SK-N-DZ (cell line): ENCODE results near the gene ZNF487.

Experiments
- DNase-seq: peaks from one replicate; pipeline ENCODE4 v3.0.0-alpha.2; 2015; ENCODE audit warnings: low spot score
- small RNA-seq, 2 experiments: library from RNA; depleted of rRNA; stranded (forward); fragments of <200 nt; gene quantifications; one replicate each; pipeline ENCODE3, GENCODE V24; 2014

ZNF487 gene

GRCh38 chr10:43502931-43503330 is 66.0 kb downstream of the ZNF487 start:
- no peak for DNase-seq

- no peak for DNase-seq
These were observed 87.7 kb downstream of the ZNF487 start for GRCh38 chr10:43524434-43525247.

Small RNAs within 50 kb of the gene (small RNA-seq; reads per million reads assigned to genes)
- 0.03 to 0.13 reads per million in 2 experiments for gene RNU7-193P
- 1.2 to 3.0 reads per million in 2 experiments for gene SNORD3J
